ENCODE measurements around the gene EN2. TPM values are rescaled to one million over a fixed set of nuclear protein-coding genes. Genes with fewer than 3 reads are reported as not detected.

The EN2 gene
- total RNA-seq, 2 donors from 2014 or later, result 0.45 TPM; not detected in 1

- Histone ChIP-seq H3K27ac (no peak overlapping the region), H3K4me1 (replicated peaks) (no peaks in the 10 kb centered on the region), H3K9me3 (no peaks in the 10 kb centered on the region), H3K4me3 (no peak overlapping the region), H3K36me3 (no peaks in the 10 kb centered on the region), H3K27me3 (replicated peaks; ENCODE audit: insufficient read depth) (peaks cover 5% of the 10 kb centered on the region)
- intact Hi-C loops (cut with DNase I), result no loop called here
- no peak for DNase-seq (ENCODE audit: low spot score)
- WGBS, result 91% methylated on average over 23 of the region's 23 CpGs
- TF ChIP-seq POLR2A (IDR thresholded peaks at IDR 0.05), result no peak
- TF ChIP-seq, protein P1, sequence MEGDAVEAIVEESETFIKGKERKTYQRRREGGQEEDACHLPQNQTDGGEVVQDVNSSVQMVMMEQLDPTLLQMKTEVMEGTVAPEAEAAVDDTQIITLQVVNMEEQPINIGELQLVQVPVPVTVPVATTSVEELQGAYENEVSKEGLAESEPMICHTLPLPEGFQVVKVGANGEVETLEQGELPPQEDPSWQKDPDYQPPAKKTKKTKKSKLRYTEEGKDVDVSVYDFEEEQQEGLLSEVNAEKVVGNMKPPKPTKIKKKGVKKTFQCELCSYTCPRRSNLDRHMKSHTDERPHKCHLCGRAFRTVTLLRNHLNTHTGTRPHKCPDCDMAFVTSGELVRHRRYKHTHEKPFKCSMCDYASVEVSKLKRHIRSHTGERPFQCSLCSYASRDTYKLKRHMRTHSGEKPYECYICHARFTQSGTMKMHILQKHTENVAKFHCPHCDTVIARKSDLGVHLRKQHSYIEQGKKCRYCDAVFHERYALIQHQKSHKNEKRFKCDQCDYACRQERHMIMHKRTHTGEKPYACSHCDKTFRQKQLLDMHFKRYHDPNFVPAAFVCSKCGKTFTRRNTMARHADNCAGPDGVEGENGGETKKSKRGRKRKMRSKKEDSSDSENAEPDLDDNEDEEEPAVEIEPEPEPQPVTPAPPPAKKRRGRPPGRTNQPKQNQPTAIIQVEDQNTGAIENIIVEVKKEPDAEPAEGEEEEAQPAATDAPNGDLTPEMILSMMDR (IDR thresholded peaks at IDR 0.05), result no peak
- no peak for TF ChIP-seq POLR2AphosphoS5 (IDR thresholded peaks at IDR 0.05)
Observed at GRCh38 chr7:155496267-155497005, 38.5 kb downstream of the EN2 start.

DNA sequence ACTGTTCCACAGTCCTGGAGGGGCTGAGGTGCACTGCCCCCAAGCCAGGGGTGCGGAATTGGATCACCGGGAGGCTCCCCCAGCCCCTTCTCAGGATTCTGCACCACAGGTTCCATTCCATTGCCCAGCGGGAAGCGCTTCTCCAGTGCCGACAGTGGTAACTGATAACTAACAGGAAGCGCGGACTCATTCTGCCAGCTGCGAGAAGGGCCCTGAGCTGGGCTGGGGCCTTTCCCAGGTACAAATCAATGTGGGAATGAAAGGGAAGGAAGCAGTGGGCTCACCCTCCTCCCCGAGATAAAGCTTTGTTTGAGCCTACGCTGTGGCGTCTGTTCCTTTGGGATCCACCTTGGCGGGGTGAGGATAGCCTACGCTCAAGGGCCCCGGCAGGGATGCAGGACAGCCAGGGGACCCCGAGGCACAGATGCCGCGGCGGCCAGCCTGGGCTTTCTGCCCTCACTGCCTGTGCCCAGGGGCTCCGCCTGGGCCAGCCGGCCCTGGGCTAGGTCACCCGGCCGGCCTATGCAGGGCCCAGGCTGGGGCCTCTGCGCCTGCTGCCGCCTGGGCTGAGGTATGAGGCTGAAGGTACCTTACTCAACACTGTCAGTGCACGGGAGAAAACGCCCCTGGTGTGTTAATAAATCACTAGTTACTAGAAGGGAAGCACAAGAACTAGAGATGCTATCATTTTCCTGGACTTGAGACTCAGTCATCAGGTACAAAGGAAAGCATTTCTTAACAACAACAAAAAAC lies 39.4 kb downstream of the EN2 start:
- no peak overlapping the region for H3K27ac ChIP-seq
- intact Hi-C loops (cut with DNase I), result no loop called here
- TF ChIP-seq POLR2AphosphoS5 (IDR thresholded peaks at IDR 0.05), result no peak
- TF ChIP-seq POLR2A (IDR thresholded peaks at IDR 0.05), result no peak
- TF ChIP-seq, protein P1 (IDR thresholded peaks at IDR 0.05), result no peak
- no peaks in the 10 kb centered on the region for H3K36me3 ChIP-seq
- 73% methylated on average over 25 of the region's 26 CpGs for WGBS
- peaks cover 9% of the 10 kb centered on the region for H3K27me3 ChIP-seq (replicated peaks; ENCODE audit: insufficient read depth)
- no peaks in the 10 kb centered on the region for H3K4me1 ChIP-seq (replicated peaks)
- DNase-seq (ENCODE audit: low spot score), result no peak
- no peaks in the 10 kb centered on the region for H3K9me3 ChIP-seq
- no peak overlapping the region for H3K4me3 ChIP-seq

GRCh38 chr7:155505422-155505793 lies 47.5 kb downstream of the EN2 start:
- Histone ChIP-seq H3K4me1 (replicated peaks) (no peaks in the 10 kb centered on the region), H3K9me3 (no peaks in the 10 kb centered on the region), H3K27ac (no peak overlapping the region), H3K4me3 (no peak overlapping the region), H3K36me3 (no peaks in the 10 kb centered on the region), H3K27me3 (replicated peaks; ENCODE audit: insufficient read depth) (peaks cover 40% of the 10 kb centered on the region)
- TF ChIP-seq, protein P1 (IDR thresholded peaks at IDR 0.05), result no peak
- no peak for TF ChIP-seq POLR2A (IDR thresholded peaks at IDR 0.05)
- no peak for TF ChIP-seq POLR2AphosphoS5 (IDR thresholded peaks at IDR 0.05)
- DNase-seq (ENCODE audit: low spot score), result no peak
- WGBS, result 28% methylated on average over 3 of the region's 3 CpGs
- intact Hi-C loops (cut with DNase I), result no loop called here

DNA sequence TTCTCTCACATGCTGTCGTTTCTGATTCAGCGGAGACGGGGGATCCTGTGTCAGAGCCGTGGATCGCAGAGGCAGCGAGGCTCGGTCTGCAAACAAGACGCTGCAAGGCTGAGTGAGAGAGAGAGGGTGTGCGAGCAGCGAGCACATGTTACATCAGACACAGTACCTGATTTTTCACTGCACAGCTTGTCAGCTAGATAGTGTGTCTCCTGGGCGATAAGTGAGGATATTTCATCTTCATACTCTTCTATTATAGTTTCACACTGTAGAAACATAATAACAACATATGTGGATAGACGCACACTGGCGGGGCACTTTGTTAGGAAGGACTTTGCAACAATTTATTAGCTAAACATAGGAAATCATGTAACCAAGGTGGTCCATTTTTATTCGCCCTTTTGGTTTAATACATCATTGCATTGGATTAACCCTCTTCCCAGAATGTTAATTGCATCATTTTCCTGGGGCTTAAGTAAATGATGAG lies 49.0 kb downstream of the EN2 start:
- 13% methylated on average over 14 of the region's 14 CpGs for WGBS
- Histone ChIP-seq H3K4me3 (no peak overlapping the region), H3K36me3 (no peaks in the 10 kb centered on the region), H3K27me3 (replicated peaks; ENCODE audit: insufficient read depth) (peaks cover 48% of the 10 kb centered on the region), H3K9me3 (no peaks in the 10 kb centered on the region), H3K27ac (no peak overlapping the region), H3K4me1 (replicated peaks) (no peaks in the 10 kb centered on the region)
- intact Hi-C loops (cut with DNase I), result no loop called here
- TF ChIP-seq, protein P1 (IDR thresholded peaks at IDR 0.05), result no peak
- TF ChIP-seq POLR2AphosphoS5 (IDR thresholded peaks at IDR 0.05) (no peak), POLR2A (IDR thresholded peaks at IDR 0.05) (no peak)
- DNase-seq (ENCODE audit: low spot score), result no peak

Measured in prostate gland (tissue), 2 donors.